Glomerular visceral epithelial cell (primary cell): Measurements from ENCODE around the gene TMIGD1.

Source experiments
- DNase-seq: peaks from one replicate; pipeline ENCODE4 v3.0.0-alpha.2; 2016; ENCODE audit errors: extremely low spot score

Gene TMIGD1

GRCh38 chr17:30332057-30332542 is 1.8 kb downstream of the TMIGD1 start:
- peak; percentile 34 for DNase-seq

- no peak for DNase-seq
Observed at GRCh38 chr17:30326809-30327208, 7.0 kb downstream of the TMIGD1 start.

GRCh38 chr17:30324723-30325122 is 9.1 kb downstream of the TMIGD1 start:
- DNase-seq, result no peak

- DNase-seq, result peak; percentile 60
Observed at GRCh38 chr17:30323895-30324319, 9.9 kb downstream of the TMIGD1 start.

GRCh38 chr17:30323262-30323894 is 10.5 kb downstream of the TMIGD1 start:
- peak; percentile 63 for DNase-seq

- DNase-seq, result no peak
Observed at GRCh38 chr17:30321314-30321713, 12.5 kb downstream of the TMIGD1 start.

- no peak for DNase-seq
Observed at GRCh38 chr17:30318155-30318554, 15.7 kb downstream of the TMIGD1 start.

GRCh38 chr17:30316736-30317135 is 17.1 kb downstream of the TMIGD1 start:
- DNase-seq, result no peak

GRCh38 chr17:30315106-30315505 is 18.8 kb downstream of the TMIGD1 start:
- DNase-seq, result no peak

GRCh38 chr17:30314474-30314873 is 19.4 kb downstream of the TMIGD1 start:
- DNase-seq, result no peak

- no peak for DNase-seq
Observed at GRCh38 chr17:30312226-30312625, 21.6 kb downstream of the TMIGD1 start.

GRCh38 chr17:30310562-30310961 is 23.3 kb downstream of the TMIGD1 start:
- DNase-seq, result no peak

GRCh38 chr17:30309591-30309990 is 24.3 kb downstream of the TMIGD1 start:
- DNase-seq, result no peak

GRCh38 chr17:30308406-30308805 is 25.5 kb downstream of the TMIGD1 start:
- no peak for DNase-seq

GRCh38 chr17:30304778-30305177 is 29.1 kb downstream of the TMIGD1 start:
- DNase-seq, result no peak

- no peak for DNase-seq
Observed at GRCh38 chr17:30302241-30302640, 31.6 kb downstream of the TMIGD1 start.

- no peak for DNase-seq
Observed at GRCh38 chr17:30300818-30301217, 33.0 kb downstream of the TMIGD1 start.

- no peak for DNase-seq
Observed at GRCh38 chr17:30299000-30299399, 34.9 kb downstream of the TMIGD1 start.

- DNase-seq, result no peak
Observed at GRCh38 chr17:30297715-30298114, 36.1 kb downstream of the TMIGD1 start.

GRCh38 chr17:30296499-30297080 is 37.3 kb downstream of the TMIGD1 start:
- DNase-seq, result no peak

- no peak for DNase-seq
Observed at GRCh38 chr17:30292286-30292858, 41.5 kb downstream of the TMIGD1 start.

GRCh38 chr17:30291543-30292285 is 42.1 kb downstream of the TMIGD1 start, which contains the start of gene BLMH:
Gene BLMH, minus strand, starts transcription at chr17:30291944. Its CDS starts 125 bp downstream, at chr17:30291819.
- peak; percentile 80 for DNase-seq
